WERI-Rb-1 (cell line): ENCODE results near the gene CARD19.

Experiments used
- DNase-seq: peaks from one replicate; pipeline ENCODE4 v3.0.0-alpha.2; 2020
- H3K27ac ChIP-seq: fragments of 250-450 bp; sonication (Bioruptor Pico); 2 replicates; pipeline ENCODE4 v1.5.1; 2020; ENCODE audit warnings: mild to moderate bottlenecking, moderate library complexity
- H3K27me3 ChIP-seq: fragments of 250-450 bp; sonication (Bioruptor Pico); 2 replicates; pipeline ENCODE4 v1.5.1; 2021; ENCODE audit warnings: mild to moderate bottlenecking, low read depth, moderate library complexity; ENCODE audit not compliant: insufficient read depth, severe bottlenecking
- H3K36me3 ChIP-seq: fragments of 250-450 bp; sonication (Bioruptor Pico); 2 replicates; pipeline ENCODE4 v1.5.1; 2020; ENCODE audit warnings: mild to moderate bottlenecking, moderate library complexity
- H3K4me3 ChIP-seq: 2 replicates; pipeline ENCODE4 v1.5.1; 2011; ENCODE audit warnings: low read depth, mild to moderate bottlenecking, control low read depth, low read length
- H3K9me3 ChIP-seq: fragments of 250-450 bp; sonication (Bioruptor Pico); 2 replicates; pipeline ENCODE4 v1.5.1; 2021; ENCODE audit warnings: mild to moderate bottlenecking, moderate library complexity; ENCODE audit not compliant: severe bottlenecking
- CTCF ChIP-seq: IDR thresholded peaks from 2 replicates; pipeline ENCODE4 v1.5.1; 2011; ENCODE audit warnings: low read depth, mild to moderate bottlenecking, control low read depth, inconsistent platforms, low read length

CARD19 gene

GRCh38 chr9:93122721-93123221 is 26.8 kb downstream of the CARD19 start:
- no peak overlapping the region for H3K27ac ChIP-seq
- H3K27me3 ChIP-seq: no peaks in the 10 kb centered on the region
- no peaks in the 10 kb centered on the region for H3K9me3 ChIP-seq
- no peak overlapping the region for H3K4me3 ChIP-seq
- H3K36me3 ChIP-seq: peaks cover 3% of the 10 kb centered on the region; the same call in 1 of the 2 replicates
- no peak for TF ChIP-seq CTCF
- DNase-seq: no peak

GRCh38 chr9:93123561-93124283 is 27.7 kb downstream of the CARD19 start:
- DNase-seq: no peak
- no peaks in the 10 kb centered on the region for H3K27me3 ChIP-seq
- peaks cover 3% of the 10 kb centered on the region; the same call in 1 of the 2 replicates for H3K36me3 ChIP-seq
- no peak overlapping the region for H3K4me3 ChIP-seq
- no peak overlapping the region for H3K27ac ChIP-seq
- no peak for TF ChIP-seq CTCF
- H3K9me3 ChIP-seq: no peaks in the 10 kb centered on the region

- DNase-seq: peak; percentile 2
- Histone ChIP-seq H3K36me3 (peaks cover 3% of the 10 kb centered on the region; the same call in 1 of the 2 replicates), H3K27me3 (no peaks in the 10 kb centered on the region), H3K4me3 (no peak overlapping the region), H3K9me3 (no peaks in the 10 kb centered on the region), H3K27ac (no peak overlapping the region)
- no peak for TF ChIP-seq CTCF
Observed at GRCh38 chr9:93124793-93125192, 28.8 kb downstream of the CARD19 start.

GRCh38 chr9:93125331-93125894 is 29.4 kb downstream of the CARD19 start:
- Histone ChIP-seq H3K27ac (no peak overlapping the region), H3K9me3 (no peaks in the 10 kb centered on the region), H3K4me3 (no peak overlapping the region), H3K36me3 (peaks cover 3% of the 10 kb centered on the region; the same call in 1 of the 2 replicates), H3K27me3 (no peaks in the 10 kb centered on the region)
- no peak for TF ChIP-seq CTCF
- DNase-seq: peak; percentile 0

- DNase-seq: no peak
- TF ChIP-seq CTCF: no peak
- Histone ChIP-seq H3K9me3 (no peaks in the 10 kb centered on the region), H3K27ac (no peak overlapping the region), H3K4me3 (no peak overlapping the region), H3K36me3 (peaks cover 3% of the 10 kb centered on the region; the same call in 1 of the 2 replicates), H3K27me3 (no peaks in the 10 kb centered on the region)
Observed at GRCh38 chr9:93126151-93126781, 30.2 kb downstream of the CARD19 start.
